NCI-H146 treated with DMSO at 0.1 percent for 48 hours (cell line): ENCODE results near the gene MTURN.

Experiments
- DNase-seq: peaks from one replicate; lab custom pipeline; 2025; ENCODE audit not compliant: unreplicated experiment; lab: John Stamatoyannopoulos, UW

The MTURN gene

GRCh38 chr7:30201921-30202320 is 67.1 kb downstream of the MTURN start:
- no peak for DNase-seq

- DNase-seq = no peak
These were observed 67.9 kb downstream of the MTURN start for GRCh38 chr7:30202671-30203070.

GRCh38 chr7:30206491-30206890 is 71.7 kb downstream of the MTURN start:
- no peak for DNase-seq

GRCh38 chr7:30206942-30207341 is 72.2 kb downstream of the MTURN start:
- DNase-seq = no peak

GRCh38 chr7:30207376-30207775 is 72.6 kb downstream of the MTURN start:
- DNase-seq = no peak

- no peak for DNase-seq
These were observed 75.2 kb downstream of the MTURN start for GRCh38 chr7:30209951-30210350.
